GM19023 (cell line): Measurements from ENCODE around the gene FBXW5.
A peak's percentile ranks its signal among the peaks of the same experiment; 100 is the strongest.

Experiments
- ATAC-seq: cut with Tn5 transposase; IDR thresholded peaks from one replicate; pipeline ENCODE4 v1.9.1; 2021; ENCODE audit warnings: mild to moderate bottlenecking, moderate library complexity; ENCODE audit not compliant: unreplicated experiment

The FBXW5 gene, protein sequence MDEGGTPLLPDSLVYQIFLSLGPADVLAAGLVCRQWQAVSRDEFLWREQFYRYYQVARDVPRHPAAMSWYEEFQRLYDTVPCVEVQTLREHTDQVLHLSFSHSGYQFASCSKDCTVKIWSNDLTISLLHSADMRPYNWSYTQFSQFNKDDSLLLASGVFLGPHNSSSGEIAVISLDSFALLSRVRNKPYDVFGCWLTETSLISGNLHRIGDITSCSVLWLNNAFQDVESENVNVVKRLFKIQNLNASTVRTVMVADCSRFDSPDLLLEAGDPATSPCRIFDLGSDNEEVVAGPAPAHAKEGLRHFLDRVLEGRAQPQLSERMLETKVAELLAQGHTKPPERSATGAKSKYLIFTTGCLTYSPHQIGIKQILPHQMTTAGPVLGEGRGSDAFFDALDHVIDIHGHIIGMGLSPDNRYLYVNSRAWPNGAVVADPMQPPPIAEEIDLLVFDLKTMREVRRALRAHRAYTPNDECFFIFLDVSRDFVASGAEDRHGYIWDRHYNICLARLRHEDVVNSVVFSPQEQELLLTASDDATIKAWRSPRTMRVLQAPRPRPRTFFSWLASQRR

DNA sequence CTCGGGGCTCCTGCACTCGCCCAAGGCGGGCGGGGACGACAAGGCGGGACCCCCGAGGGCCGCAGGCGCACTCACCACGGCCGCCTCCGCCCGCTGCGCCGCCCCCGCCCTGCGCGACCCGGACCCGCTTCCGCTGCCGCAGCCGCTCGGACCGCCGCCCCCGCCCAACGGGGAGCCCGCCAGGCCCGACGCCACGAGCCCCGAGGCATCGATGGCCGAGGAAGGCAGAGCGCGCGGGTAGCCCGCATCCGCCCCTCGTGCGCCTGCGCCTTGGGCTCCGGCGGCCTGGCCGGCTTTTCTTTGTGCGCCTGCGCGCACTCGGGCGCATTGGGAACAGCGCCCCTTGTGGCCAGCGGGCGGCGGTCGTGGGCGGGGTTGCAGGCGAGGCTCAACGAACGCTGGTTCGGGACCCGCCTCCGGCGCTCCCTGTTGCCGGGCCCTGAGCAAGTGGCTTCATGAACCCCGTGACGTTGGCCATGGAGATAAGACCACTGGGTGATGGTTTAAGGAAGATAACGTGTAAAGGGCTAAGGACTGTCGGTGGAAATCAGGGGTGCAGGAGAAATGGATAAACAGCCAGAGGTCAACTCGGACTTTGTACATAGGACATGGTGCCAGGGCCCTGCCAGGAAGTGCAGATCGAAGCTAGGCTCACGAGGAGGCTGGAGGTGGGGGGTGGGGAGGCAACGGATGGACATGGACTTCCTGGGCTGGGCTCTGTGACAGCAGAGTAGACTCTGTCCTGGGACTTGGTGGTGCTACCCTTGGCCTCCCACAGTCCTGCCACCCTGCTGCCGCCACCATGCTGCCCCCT lies at the start of gene FBXW5, which contains the start of gene C8G:
FBXW5 (minus strand) TSS at position 220 of the 814 bp plus-strand sequence. CDS start 655 bp downstream, outside the sequence.
C8G (plus strand) TSS at position 725 of the 814 bp plus-strand sequence; CDS start at position 803, 78 bp downstream.
- peak; percentile 77 for ATAC-seq

DNA sequence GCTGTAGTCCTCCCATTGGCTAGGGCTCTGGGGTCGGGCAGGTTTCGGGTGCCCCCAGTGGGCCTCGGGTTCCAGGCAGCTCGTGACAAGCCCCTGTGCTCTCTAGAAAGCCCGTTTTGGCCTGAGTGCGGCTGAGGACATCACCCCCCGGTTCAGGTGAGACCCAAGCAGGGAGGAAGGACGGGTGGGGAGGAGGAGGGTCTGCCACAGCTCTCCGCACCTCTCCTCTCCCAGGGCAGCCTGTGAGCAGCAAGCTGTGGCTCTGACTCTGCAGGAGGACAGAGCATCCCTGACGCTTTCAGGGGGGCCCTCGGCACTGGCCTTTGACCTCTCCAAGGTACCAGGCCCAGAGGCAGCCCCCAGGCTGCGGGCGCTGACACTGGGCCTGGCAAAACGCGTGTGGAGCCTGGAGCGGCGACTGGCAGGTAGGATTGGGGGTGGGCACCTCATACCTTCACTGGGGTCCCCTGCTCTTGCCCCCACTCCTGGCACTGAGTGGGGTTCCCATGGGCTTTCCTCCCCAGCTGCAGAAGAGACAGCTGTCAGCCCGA lies 48.4 kb upstream of the FBXW5 start:
- no peak for ATAC-seq

DNA sequence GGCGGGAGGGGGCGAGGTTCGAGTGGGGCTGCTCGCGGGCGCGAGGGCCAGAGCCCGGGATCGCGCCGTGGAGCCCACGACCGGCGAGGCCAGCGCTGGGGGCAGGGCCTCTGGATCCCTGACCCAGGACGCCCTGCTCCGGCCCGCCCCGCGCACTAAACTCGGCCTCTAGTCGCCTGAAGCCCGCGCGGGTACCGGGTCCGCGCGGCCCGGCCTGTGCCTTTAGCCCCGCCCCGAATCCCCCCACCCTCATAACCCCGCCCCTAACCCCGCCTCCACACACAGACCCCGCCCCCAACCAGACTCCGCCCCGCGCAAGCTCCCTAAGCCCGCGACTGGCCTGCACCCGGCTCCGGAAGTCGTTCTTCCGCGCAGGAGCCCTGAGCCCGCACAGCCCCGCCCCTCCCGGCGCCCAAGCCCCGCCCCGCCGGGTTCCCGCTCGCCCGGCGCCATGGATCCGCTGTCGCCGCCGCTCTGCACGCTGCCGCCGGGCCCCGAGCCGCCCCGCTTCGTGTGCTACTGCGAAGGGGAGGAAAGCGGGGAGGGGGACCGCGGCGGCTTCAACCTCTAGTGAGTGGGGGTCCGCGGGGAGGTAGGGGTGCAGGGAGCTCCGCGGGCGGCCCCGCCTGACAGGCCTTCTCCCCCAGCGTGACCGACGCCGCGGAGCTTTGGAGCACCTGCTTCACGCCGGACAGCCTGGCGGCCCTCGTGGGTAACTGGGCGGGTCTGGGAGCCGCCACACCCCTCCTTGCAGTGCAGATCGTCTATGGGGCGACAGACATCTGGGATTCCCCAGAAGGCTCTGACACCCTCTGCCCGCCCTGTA lies 47.7 kb upstream of the FBXW5 start, which contains the start of gene PAXX:
PAXX (plus strand) TSS at position 430 of the 826 bp plus-strand sequence; CDS start at position 452, 22 bp downstream.
- peak; percentile 80 for ATAC-seq

DNA sequence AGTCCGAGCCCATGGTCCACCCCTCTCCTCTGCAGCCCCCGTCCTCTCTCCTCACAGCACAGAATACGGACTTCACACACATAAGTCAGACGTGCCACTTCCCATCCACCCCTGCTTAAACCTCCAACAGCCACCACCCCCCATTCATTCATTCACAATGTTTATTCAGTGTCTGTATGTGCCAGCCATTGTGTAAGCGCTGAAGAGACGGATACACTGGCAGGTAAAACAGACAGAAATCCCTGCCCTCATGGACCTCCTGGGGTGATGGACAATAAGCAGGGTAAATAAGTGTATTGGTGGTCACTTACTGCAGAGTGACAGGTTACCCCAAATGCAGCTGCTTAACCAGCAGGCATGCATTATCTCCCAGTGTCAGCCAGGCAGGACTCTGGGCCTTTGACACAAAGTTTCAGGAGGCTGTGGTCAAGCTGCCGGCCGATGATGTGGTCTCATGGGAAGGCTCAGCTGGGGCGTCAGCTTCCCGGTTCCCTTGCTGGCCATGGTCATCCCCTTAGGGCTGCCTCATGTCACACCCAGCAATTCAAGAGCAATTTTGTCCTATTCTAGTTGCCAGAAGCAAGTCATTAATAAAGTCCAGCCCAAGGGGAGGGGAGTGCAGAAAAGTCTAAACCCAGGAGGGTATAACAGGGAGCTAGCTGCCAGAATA lies 45.8 kb upstream of the FBXW5 start:
- ATAC-seq, result no peak

DNA sequence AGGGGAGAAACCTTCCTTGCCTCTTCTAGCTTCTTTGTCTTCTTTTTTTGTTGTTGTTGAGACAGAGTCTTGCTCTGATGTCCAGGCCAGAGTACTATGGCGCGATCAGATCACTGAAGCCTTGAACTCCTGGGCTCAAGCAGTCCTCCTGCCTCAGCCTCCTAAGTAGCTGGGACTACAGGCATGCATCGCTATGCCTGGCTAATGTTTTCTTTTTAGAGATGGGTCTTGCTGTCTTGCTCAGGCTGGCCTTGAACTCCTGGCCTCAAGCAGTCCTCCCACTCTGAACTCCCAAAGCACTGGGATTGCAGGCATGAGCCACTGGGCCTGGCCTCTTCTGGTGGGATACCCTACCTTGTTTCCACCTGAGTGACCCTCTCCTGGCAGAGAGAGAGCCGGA lies 44.3 kb upstream of the FBXW5 start:
- no peak for ATAC-seq

DNA sequence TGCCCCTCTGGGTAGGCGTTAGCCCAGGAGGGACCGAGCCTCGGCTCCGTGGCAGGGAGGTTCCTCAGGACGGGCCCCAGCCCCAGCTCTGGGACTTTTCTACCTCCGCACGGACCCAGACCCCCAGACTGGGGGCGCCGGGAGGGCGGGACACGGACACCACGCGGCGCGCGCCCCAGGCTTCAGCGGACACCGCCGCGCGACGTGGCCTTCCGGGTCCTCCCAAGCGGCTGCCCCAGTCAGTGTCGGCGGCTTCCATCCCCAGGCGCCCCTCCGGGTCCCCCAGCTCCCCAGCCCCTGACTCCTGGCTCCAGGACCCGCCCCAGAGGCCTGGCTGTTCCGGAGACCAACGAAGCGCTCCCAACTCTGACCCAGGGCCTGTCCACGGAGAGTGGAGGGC lies 41.3 kb upstream of the FBXW5 start:
- ATAC-seq, result no peak

DNA sequence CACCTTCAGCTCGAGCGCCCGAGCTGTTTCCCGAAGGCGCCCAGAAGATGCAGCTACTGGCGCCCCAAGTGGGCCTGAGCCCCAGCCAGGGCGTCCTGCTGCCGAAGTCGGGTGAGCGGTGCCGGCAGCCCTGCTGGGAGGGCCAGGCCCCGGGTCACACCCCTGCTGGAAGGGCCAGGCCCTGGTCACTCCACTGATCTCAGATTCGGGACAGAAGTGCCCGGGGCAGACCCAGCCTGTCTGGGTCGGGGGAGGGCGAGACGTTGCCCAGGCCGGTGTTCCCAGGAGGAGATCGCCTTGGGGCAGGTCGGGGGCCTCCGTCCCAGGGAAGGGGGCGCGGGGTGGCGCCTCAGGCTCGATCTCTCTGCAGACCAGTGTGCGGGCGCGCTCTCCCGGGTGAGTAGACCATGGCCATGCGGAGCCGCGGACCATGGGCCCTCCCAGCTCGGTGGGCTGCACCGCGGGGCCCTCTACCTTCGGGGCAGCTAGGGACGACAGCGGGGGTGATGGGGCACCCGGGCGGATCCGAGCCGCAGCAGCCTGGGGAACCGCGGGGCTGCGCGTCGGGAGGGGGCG lies 40.6 kb upstream of the FBXW5 start:
- ATAC-seq, result no peak

DNA sequence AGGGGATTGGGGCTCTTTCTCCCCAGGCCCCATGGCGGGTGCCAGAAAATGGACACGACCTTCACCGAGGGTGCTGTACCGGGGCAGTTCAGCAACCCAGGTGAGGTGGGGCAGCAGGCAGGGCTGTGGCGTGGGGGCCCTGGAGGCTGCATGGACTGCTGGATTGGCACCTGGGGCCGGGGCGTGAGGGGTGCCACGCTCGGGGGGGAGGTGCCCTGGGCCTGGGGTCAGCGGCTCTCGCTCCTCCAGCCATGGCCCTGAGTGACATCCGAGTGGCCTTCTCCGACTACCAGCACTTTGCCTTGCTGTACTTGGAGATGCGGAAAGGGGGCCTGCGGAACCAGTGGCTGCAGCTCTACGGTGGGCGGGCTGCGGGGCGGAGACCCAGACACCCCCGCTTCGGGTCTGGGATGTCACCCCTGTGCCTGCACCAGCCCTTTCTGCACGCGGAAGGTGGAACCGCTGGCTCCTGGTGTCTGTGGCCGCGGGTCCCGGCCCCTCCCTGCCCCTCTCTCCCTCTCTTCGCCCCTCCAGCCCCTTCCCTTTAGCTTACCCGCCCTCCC lies 40.0 kb upstream of the FBXW5 start:
- ATAC-seq, result no peak

DNA sequence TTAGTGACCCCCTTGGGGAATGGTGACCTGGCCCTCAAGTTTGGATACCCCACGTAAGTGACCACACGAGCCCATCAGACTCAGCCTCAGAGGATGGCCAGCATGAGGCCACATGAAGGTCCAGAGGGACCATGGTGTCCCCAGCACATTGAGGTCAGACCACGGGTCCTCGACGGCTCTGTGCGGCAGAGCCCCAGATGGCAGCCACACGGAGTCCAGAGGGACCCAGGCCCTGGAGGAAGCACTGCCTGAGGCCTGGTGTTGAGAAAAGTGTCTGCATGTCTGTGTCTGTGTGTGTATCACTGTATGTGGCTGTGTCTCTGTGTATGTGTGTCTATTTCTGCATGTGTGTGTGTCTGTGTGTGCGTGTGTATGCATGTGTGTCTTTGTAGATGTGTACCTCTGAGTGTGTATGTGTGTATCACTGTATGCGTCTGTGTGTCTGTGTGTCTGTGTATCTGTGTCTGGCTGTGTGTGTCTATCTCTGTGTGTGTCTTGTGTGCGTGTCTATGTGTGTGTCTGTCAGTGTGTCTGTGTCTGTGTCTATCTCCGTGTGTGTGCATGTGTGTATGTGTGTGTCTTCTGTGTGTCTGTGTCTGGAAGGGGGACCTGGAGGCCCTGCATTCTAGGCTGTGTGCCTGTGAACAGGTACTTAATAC lies 39.2 kb upstream of the FBXW5 start:
- ATAC-seq, result no peak

DNA sequence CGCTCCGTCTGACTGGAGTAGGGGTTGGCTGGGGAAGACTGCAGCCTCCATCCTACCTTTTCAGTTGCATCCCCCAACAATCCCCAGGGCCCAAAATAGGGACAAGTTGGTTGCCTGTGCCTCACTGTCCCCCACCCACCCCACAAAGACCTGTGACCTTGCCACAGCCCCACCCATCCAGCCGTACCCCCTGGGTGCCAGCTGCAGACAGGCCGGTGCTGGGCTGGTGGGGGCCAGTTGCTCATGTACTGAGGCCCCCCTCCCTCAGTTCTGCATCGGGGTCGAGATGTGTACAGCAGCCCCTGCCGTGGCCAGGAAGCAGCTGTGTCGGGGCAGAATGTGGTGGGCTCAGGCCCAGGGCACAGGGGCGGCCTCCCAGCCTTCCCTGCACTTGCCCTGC lies 38.6 kb upstream of the FBXW5 start:
- ATAC-seq, result no peak

DNA sequence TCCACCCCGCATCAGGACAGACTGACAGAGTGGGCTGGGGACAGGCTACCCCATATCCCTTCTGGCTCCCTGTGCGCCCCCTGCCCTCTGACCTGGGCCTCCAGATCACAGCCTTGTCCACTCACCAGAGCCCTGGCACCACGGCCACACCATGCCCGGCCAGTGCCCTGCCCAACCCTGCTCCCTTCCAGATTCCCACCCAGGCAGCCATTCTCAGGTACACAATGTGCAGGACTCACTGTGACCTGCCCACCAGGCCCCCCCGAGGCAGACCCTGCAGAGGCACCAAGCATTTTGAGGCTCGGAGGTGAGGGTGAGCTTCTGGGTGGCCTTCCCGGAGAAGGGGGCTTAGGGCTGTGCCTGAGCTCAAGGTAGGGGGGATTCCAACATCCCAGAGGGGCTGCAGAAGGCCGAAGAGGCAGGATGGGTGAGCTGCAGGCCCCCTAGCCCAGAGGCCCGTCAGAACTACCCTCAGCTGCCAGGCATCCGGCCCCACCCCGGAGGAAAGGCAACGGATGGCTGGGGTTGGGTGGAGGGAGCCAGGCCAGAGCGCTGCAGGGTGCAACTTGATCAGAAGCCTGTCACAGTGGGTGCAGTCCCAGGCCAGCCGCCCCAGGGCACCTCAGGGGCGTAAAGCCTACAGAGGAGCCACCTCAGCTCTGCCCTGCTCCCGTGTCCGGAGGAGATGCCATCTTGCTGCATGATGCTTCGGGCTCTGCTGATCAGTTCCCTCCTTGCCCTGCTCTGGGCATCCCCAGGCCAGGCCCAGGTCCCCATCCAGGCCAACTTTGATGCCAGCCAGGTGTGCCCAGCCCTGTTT lies 37.9 kb upstream of the FBXW5 start, which contains the start of gene LCNL1:
LCNL1 (plus strand) TSS at position 762 of the 820 bp plus-strand sequence. CDS start 594 bp downstream, outside the sequence.
- no peak for ATAC-seq

DNA sequence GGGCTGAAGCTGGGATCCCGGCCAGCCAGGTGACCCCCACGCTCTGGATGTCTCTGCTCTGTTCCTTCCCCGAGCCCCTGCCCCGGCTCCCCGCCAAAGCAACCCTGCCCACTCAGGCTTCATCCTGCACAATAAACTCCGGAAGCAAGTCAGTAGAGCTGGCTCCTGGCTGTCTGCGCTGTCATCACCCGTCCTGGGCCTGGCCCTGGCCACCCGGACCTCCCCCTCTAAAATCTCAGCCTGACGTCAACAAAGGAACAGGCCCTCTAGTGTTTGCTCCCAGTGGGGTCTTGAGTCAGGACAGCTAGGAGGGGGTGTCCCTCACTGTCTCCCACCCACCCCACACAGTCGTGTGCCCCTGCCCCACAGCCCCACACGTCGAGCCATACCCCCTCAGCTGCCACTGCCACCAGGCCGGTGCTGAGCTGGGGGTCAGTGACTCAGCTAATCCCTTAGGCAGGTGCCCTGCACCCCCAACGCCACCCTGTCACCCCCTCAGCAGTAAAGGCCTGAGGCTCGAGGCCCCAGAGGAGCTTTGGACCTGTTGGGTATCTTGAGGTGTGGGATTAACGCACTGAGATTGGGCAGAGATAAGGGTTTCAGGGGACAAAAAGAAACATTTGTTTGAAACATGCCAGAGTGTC lies 37.2 kb upstream of the FBXW5 start:
- ATAC-seq, result no peak

DNA sequence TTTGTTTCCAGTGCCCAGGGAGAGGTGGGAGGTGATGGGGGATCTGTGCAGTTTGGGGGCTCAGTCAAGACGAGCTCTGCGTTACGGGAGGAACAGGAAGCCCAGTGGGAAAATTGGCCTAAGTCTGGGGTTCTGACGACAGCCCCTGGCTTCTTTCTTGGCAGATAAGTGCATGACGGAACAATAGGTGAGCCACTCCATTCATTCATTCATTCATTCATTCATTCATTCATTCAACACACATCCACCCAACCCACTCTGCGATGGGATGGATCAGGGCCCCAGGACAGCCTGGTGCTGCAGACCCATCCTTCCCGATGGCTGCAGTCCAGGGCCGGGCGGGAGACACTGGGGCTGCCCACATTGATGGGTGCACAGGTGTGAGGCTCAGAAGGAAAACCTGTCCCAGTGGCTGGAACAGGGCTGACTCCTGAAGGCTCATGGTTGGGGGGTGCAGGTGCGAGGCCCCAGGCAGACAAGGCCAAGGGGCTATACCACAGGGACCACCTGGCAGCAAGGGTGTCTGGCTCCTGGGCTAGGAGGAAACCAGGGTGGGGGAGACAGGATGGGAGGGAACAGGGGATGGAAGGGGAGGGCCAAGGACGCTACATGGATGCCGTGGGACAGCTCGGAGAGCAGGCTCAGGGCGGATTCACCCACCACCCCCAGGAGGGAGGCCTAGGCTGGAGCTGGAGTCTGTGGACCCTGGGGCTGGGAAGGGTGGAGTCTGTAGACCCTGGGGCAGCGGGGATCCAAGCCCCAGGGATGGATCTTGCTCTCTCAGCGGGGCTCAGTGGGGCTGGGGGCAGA lies 36.3 kb upstream of the FBXW5 start:
- no peak for ATAC-seq

DNA sequence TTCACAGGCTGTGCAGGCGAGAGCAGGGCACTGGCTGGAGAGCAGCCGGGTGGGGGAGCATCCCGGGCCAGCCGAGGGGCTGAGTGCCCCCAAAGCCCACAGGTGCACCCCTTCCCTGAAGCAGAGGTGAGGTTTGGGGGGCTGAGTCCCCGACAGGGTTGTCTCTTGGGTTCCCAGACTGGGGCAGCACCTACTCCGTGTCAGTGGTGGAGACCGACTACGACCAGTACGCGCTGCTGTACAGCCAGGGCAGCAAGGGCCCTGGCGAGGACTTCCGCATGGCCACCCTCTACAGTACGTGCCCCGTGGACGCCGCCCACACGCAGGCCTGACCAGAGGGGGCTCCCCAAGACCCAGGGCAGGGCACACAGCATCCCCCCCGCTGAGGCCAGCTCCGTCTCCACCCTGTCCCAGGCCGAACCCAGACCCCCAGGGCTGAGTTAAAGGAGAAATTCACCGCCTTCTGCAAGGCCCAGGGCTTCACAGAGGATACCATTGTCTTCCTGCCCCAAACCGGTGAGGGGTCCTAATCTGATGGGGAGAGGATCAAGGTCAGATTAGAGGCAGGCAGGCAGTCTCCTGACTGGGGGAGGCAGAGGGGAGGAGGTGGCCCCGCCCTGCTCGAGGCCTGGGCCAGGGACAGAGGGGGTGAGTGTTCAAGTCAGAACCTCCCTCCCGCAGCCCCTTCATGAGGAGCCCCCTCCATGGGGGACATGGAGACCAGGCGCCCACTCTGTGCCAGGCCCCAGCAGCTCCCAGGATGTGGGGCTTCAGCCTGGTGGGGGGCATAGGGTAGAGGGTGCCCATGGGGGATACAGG lies 35.4 kb upstream of the FBXW5 start:
- no peak for ATAC-seq

DNA sequence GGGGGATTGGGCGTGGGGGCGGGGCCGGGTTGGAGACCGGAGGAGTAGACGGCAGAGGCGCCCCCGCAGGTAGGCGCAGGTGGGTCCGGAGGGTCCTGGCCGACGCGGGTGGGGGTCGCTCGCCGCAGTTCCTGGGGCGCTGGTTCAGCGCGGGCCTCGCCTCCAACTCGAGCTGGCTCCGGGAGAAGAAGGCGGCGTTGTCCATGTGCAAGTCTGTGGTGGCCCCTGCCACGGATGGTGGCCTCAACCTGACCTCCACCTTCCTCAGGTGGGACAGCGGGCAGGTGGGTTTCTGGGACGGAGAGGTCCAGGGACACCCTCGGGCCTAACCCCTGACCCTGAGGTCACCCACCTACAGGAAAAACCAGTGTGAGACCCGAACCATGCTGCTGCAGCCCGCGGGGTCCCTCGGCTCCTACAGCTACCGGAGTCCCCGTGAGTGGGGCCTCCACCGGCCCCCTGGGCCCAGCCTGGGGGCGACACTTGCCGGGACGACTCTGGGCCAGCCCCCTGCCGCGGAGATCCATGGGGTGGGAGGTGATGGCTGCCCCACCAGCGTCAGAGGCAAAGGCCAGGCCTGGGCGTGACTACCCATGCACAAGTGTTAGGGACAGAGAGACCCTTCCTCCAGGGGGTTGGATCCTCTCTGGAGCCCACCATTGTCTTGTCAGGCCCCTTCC lies 34.5 kb upstream of the FBXW5 start:
- no peak for ATAC-seq
